Endothelial cell of umbilical vein (primary cell): Measurements from ENCODE around the gene LPIN1. TPM values are rescaled to one million over a fixed set of nuclear protein-coding genes. Genes with fewer than 3 reads are reported as not detected.

ENCODE experiments used
- BruUV-seq: library from RNA; stranded (reverse); fragments of 400-500 nt; replicated peaks from 2 replicates; lab custom pipeline; 2021; lab: Mats Ljungman, UMichigan
- CTCF ChIA-PET: fragments of 300-600, 350-600 bp; sonication (Branson Sonifier 250); formaldehyde crosslinking; loops from one replicate; lab custom pipeline; 2021; ENCODE audit warnings: antibody characterized with exemption, inconsistent platforms; lab: Charles Lee
- POLR2A ChIA-PET: fragments of 300-600, 350-600 bp; sonication (Branson Sonifier 250); formaldehyde crosslinking; loops from one replicate; lab custom pipeline; 2021; ENCODE audit warnings: antibody characterized with exemption, inconsistent platforms; lab: Charles Lee
- DNase-seq: peaks from one replicate; pipeline ENCODE4 v3.0.0-alpha.2; 2011; ENCODE audit warnings: low read depth, low spot score
- FAIRE-seq: peaks from 2 replicates; lab custom pipeline; 2011; peaks lifted over from hg19 to GRCh38; lab: Jason Lieb, UNC
- H2AFZ ChIP-seq: 2 replicates; pipeline ENCODE4 v1.6.0; 2012; ENCODE audit warnings: low read depth, low read length, control low read depth, inconsistent platforms
- H3K27ac ChIP-seq: 2 replicates; pipeline ENCODE4 v1.5.1; 2011; ENCODE audit warnings: low read depth, mild to moderate bottlenecking, control low read depth, low read length, moderate library complexity; ENCODE audit not compliant: insufficient read depth
- H3K27me3 ChIP-seq, 2 experiments: 2 replicates each; pipeline versions ENCODE4 v1.6.0 to v1.6.1; 2011; ENCODE audit warnings: low read length in 2 of 2, mixed read lengths in 1 of 2; ENCODE audit not compliant: control insufficient read depth in 2 of 2, insufficient read depth in 2 of 2
- H3K36me3 ChIP-seq, 2 experiments: 2 replicates in 1 of 2; 3 replicates in 1 of 2; pipeline ENCODE4 v1.5.1; 2011; ENCODE audit warnings: low read length in 2 of 2, mild to moderate bottlenecking in 1 of 2, moderate library complexity in 1 of 2; ENCODE audit not compliant: control insufficient read depth in 2 of 2, insufficient read depth in 2 of 2; ENCODE audit errors: extremely low read depth in 1 of 2
- H3K4me1 ChIP-seq: 3 replicates; pipeline ENCODE4 v1.5.1; 2011; ENCODE audit warnings: mild to moderate bottlenecking, low read length; ENCODE audit not compliant: control insufficient read depth, insufficient read depth; ENCODE audit errors: extremely low read depth
- H3K4me2 ChIP-seq: 2 replicates; pipeline ENCODE4 v1.6.1; 2011; ENCODE audit warnings: low read length, control low read depth, mixed read lengths; ENCODE audit not compliant: insufficient read depth
- H3K4me3 ChIP-seq, 3 experiments: fragments of 200-600 bp in 1 of 3; sonication (generic), shearing (Covaris generic) in 1 of 3; replicated peaks in 1 of 3; 2 replicates each; pipeline ENCODE4 v1.5.1; 2011 to 2016; ENCODE audit warnings: control low read depth in 3 of 3, low read length in 3 of 3, mild to moderate bottlenecking in 2 of 3, inconsistent platforms in 1 of 3, low read depth in 1 of 3, moderate library complexity in 1 of 3; ENCODE audit not compliant: insufficient read depth in 1 of 3
- H3K79me2 ChIP-seq: 2 replicates; pipeline ENCODE4 v1.6.0; 2012; ENCODE audit warnings: low read length, inconsistent platforms; ENCODE audit not compliant: control insufficient read depth, insufficient read depth
- H3K9ac ChIP-seq: replicated peaks from 2 replicates; pipeline ENCODE3; 2011; ENCODE audit warnings: low read length, control low read depth; ENCODE audit not compliant: insufficient read depth; ENCODE audit errors: extremely low read depth
- H3K9me1 ChIP-seq: replicated peaks from 3 replicates; pipeline ENCODE4 v1.6.0; 2011; ENCODE audit warnings: mild to moderate bottlenecking, low read length; ENCODE audit not compliant: control insufficient read depth, insufficient read depth; ENCODE audit errors: extremely low read depth
- H3K9me3 ChIP-seq: replicated peaks from 2 replicates; pipeline ENCODE4 v1.5.1; 2012; ENCODE audit warnings: low read length, inconsistent platforms; ENCODE audit not compliant: control insufficient read depth, insufficient read depth
- H4K20me1 ChIP-seq: replicated peaks from 2 replicates; pipeline ENCODE3; 2011; ENCODE audit warnings: mild to moderate bottlenecking, low read length; ENCODE audit not compliant: control insufficient read depth, insufficient read depth; ENCODE audit errors: extremely low read depth
- CTCF ChIP-seq, 2 donors: IDR thresholded peaks; 1 replicate in 1 of 2; 2 replicates in 1 of 2; pipeline ENCODE4 v1.5.1; 2011; ENCODE audit warnings: low read length in 2 of 2, mild to moderate bottlenecking in 2 of 2, moderate library complexity in 2 of 2, control low read depth in 1 of 2, inconsistent platforms in 1 of 2, low read depth in 1 of 2; ENCODE audit not compliant: insufficient read depth in 1 of 2; ENCODE audit errors: extremely low read depth in 1 of 2
- EZH2 ChIP-seq: IDR thresholded peaks from 2 replicates; pipeline ENCODE4 v1.6.1; 2012; ENCODE audit warnings: borderline replicate concordance, low read depth, mild to moderate bottlenecking, moderate library complexity, low read length, inconsistent platforms; ENCODE audit not compliant: severe bottlenecking
- FOS ChIP-seq: IDR thresholded peaks from 2 replicates; pipeline ENCODE4 v1.6.1; 2011; ENCODE audit warnings: mild to moderate bottlenecking, low read length, moderate library complexity, borderline replicate concordance; ENCODE audit not compliant: insufficient read depth
- GATA2 ChIP-seq: IDR thresholded peaks from 2 replicates; pipeline ENCODE4 v1.7.0; 2011; ENCODE audit warnings: low read depth, mild to moderate bottlenecking, moderate library complexity, mixed read lengths, low read length; ENCODE audit not compliant: insufficient read length, insufficient read depth
- JUN ChIP-seq: IDR thresholded peaks from 2 replicates; pipeline ENCODE4 v1.6.1; 2011; ENCODE audit warnings: borderline replicate concordance, low read depth; ENCODE audit not compliant: insufficient read length, insufficient read depth
- MAX ChIP-seq: IDR thresholded peaks from 2 replicates; pipeline ENCODE4 v1.6.1; 2011; ENCODE audit not compliant: insufficient read depth, insufficient read length
- MYC ChIP-seq: IDR thresholded peaks from one replicate; pipeline ENCODE4 v1.6.1; 2011; ENCODE audit warnings: mild to moderate bottlenecking, low read depth, low read length
- POLR2A ChIP-seq: IDR thresholded peaks from 2 replicates; pipeline ENCODE4 v1.6.1; 2012; ENCODE audit warnings: low read depth, mild to moderate bottlenecking, control low read depth, low read length
- POLR2AphosphoS5 ChIP-seq: IDR thresholded peaks from 2 replicates; pipeline ENCODE4 v1.6.1; 2012; ENCODE audit warnings: low read depth, mild to moderate bottlenecking, control low read depth, low read length, moderate library complexity; ENCODE audit not compliant: insufficient read depth
- dilution Hi-C: fragments of 300-500 bp; cut with MboI; formaldehyde crosslinking; loops from one replicate; pipeline ENCODE4 v1.15.0; 2019; ENCODE audit warnings: low sequenced_read_pairs; ENCODE audit not compliant: extremely low pct_ligation_motif_present
- intact Hi-C: fragments of 100-400 bp; cut with micrococcal nuclease; formaldehyde crosslinking; loops from one replicate; pipeline ENCODE4 v1.10.0; 2022
- polyA plus RNA-seq, 4 experiments: library from polyadenylated mRNA; depleted of rRNA in 3 of 4; stranded (reverse) in 3 of 4; unstranded in 1 of 4; fragments of >200 nt; gene quantifications; 2 replicates each; pipeline versions ENCODE4 v1.2.1 to v1.2.3, GENCODE V29; 2011 to 2012; ENCODE audit warnings: missing spikeins in 1 of 4
- total RNA-seq: library from RNA; stranded (reverse); gene quantifications from 2 replicates; pipeline ENCODE4 v1.2.3, GENCODE V29; 2021

Gene LPIN1
- total and polyA plus RNA-seq, 2 donors (not counting 3 experiments of a cell fraction or from before 2014, with no cell fraction given): 26.6 to 80.4 TPM

DNA sequence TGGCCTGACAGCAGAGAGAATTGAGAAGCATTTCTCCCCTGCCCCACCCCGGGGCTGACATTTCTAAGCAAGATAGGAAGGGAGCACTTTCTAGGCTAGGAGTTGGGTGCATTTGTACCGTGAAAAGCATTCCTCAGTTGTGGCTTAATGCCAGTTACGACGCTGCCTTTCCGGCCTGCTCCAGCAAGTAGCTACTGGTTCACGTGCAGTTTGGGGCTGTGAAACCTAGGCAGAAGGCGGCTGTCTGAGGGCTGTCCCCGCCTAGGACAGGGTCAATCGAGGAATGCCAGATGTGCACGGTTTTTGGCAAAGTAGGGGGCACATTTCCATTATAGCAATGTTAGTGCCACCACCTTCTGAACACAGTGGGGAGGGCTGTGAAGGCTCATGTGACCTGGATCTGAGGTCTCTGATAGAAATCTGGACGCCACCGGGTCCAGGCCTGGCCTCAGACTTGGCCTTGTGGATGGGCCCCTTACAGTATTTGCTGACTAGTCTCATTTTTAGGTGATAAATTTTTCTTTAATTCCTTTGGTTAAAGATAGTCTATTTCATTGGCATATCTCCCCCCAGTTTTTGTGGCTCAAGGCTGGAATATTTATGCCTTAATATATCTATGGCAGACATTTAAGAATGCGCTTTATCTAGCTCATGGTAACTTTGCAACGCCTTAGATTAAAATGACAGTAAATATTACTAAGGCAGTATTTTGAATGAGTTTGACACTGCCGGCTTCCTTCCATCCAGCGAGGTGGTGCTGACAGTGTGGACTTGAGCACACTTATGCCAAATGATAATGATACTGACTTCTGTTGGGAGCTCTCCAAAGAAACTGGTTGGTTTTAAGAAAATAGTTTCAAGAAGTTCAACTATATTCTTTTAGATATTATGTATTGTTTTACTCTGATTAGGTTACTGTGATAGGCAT lies 78.7 kb downstream of the LPIN1 start:
- Histone ChIP-seq H2AFZ (no peak overlapping the region), H3K27me3 (no peaks in the 10 kb centered on the region), H4K20me1 (no peaks in the 10 kb centered on the region), H3K9ac (no peak overlapping the region), H3K9me1 (no peaks in the 10 kb centered on the region), H3K36me3 (peaks cover 10 to 11% of the 10 kb centered on the region in 2 experiments), H3K4me3 (no peak overlapping the region), H3K4me2 (no peak overlapping the region), H3K79me2 (no peaks in the 10 kb centered on the region), H3K27ac (no peak overlapping the region), H3K9me3 (no peaks in the 10 kb centered on the region), H3K4me1 (peaks cover 14% of the 10 kb centered on the region)
- dilution Hi-C loops: no loop called here
- no peak for TF ChIP-seq CTCF (IDR thresholded peaks at IDR 0.05; ENCODE audit: extremely low read depth in 1 of 2, insufficient read depth in 1 of 2, low read depth in 1 of 2, low read length in 2 of 2)
- TF ChIP-seq EZH2: no peak
- POLR2A ChIA-PET: no interaction called here
- intact Hi-C loops: loop anchor here (5.0 kb wide), 1 partner anchor 732 kb away; no protein-coding TSS in a partner anchor
- CTCF ChIA-PET: interaction anchor here (0.6 to 2.6 kb wide), 3 partner anchors 892 to 1182 kb away, joined by 3 to 7 read pairs (median 4); partner anchors contain the start of gene TRIB2
- BruUV-seq: TSS peak; percentile 15
- no peak for FAIRE-seq
- no peak for DNase-seq

GRCh38 chr2:11827547-11827946 lies 81.1 kb downstream of the LPIN1 start:
- ChIA-PET CTCF (interaction anchor here (4.4 kb wide), 1 partner anchor 1179 kb away, joined by 69 read pairs; no protein-coding TSS in a partner anchor), POLR2A (no interaction called here)
- no peak for FAIRE-seq
- intact Hi-C loops: loop anchor here (5.0 kb wide), 1 partner anchor 730 kb away; no protein-coding TSS in a partner anchor
- dilution Hi-C loops: no loop called here
- no peaks in the 10 kb centered on the region for H3K9me3 ChIP-seq
- no peak overlapping the region for H2AFZ ChIP-seq
- H3K4me1 ChIP-seq: peaks cover 22% of the 10 kb centered on the region
- no peak overlapping the region for H3K4me2 ChIP-seq
- H3K9me1 ChIP-seq: no peaks in the 10 kb centered on the region
- no peak overlapping the region for H3K4me3 ChIP-seq
- H3K9ac ChIP-seq: no peak overlapping the region
- H3K79me2 ChIP-seq: no peaks in the 10 kb centered on the region
- no peak overlapping the region for H3K27ac ChIP-seq
- H4K20me1 ChIP-seq: no peaks in the 10 kb centered on the region
- no peaks in the 10 kb centered on the region for H3K27me3 ChIP-seq
- no peak for TF ChIP-seq POLR2AphosphoS5
- TF ChIP-seq MAX: no peak
- no peak for TF ChIP-seq POLR2A
- no peak for TF ChIP-seq FOS
- no peak for TF ChIP-seq JUN
- no peak for TF ChIP-seq CTCF (IDR thresholded peaks at IDR 0.05; ENCODE audit: extremely low read depth in 1 of 2, insufficient read depth in 1 of 2, low read depth in 1 of 2, low read length in 2 of 2)
- TF ChIP-seq GATA2: no peak
- TF ChIP-seq MYC: no peak
- TF ChIP-seq EZH2: no peak
- no TSS peak for BruUV-seq
- DNase-seq: no peak
- peaks cover 3 to 11% of the 10 kb centered on the region in 2 experiments for H3K36me3 ChIP-seq
